ENCODE measurements around the gene NISCH.

- TF ChIP-seq CTCF (IDR thresholded peaks at IDR 0.05) = no peak
- TF ChIP-seq POLR2A (IDR thresholded peaks at IDR 0.05) = no peak
These were observed 3.6 kb downstream of the NISCH start for GRCh38 chr3:52458770-52459545.
